Panc1 (cell line): ENCODE data around the gene NAA38. TPM values are rescaled to one million over a fixed set of nuclear protein-coding genes. Genes with fewer than 3 reads are reported as not detected.

Experiments used
- ATAC-seq: fragments of 200-7000 bp; cut with Tn5 transposase; 2 replicates; pipeline ENCODE4 v1.9.1; 2020; ENCODE audit warnings: mild to moderate bottlenecking, moderate library complexity
- BruUV-seq: library from RNA; stranded (reverse); fragments of 400-500 nt; replicated peaks from 2 replicates; lab custom pipeline; 2021; lab: Mats Ljungman, UMichigan
- CTCF ChIA-PET: fragments of 300-600 bp; sonication (Branson Sonifier 250); formaldehyde crosslinking; loops from one replicate; lab custom pipeline; 2022; ENCODE audit warnings: antibody characterized with exemption; lab: Charles Lee
- POLR2A ChIA-PET: fragments of 300-600 bp; sonication (Branson Sonifier 250); formaldehyde crosslinking; loops from one replicate; lab custom pipeline; 2022; ENCODE audit warnings: antibody characterized with exemption; lab: Charles Lee
- DNase-seq: peaks from one replicate; pipeline ENCODE4 v3.0.0-alpha.2; 2010; ENCODE audit warnings: low read depth, low spot score
- H3K27ac ChIP-seq: 2 replicates; pipeline ENCODE4 v1.5.1; 2011; ENCODE audit warnings: mild to moderate bottlenecking, low read length, inconsistent platforms
- H3K27me3 ChIP-seq: fragments of 200-500 bp; sonication (Bioruptor generic); 2 replicates; pipeline ENCODE4 v1.6.0; 2014; ENCODE audit warnings: low read length, inconsistent platforms; ENCODE audit not compliant: control insufficient read depth, insufficient read depth
- H3K36me3 ChIP-seq: fragments of 200-500 bp; sonication (Bioruptor generic); 2 replicates; pipeline ENCODE4 v1.5.1; 2014; ENCODE audit warnings: inconsistent platforms, mild to moderate bottlenecking, low read length, moderate library complexity; ENCODE audit not compliant: control insufficient read depth, insufficient read depth
- H3K4me1 ChIP-seq: 2 replicates; pipeline ENCODE4 v1.5.1; 2011; ENCODE audit warnings: inconsistent platforms, mild to moderate bottlenecking, low read length, moderate library complexity; ENCODE audit not compliant: control insufficient read depth, insufficient read depth
- H3K4me3 ChIP-seq, 2 experiments: 2 replicates each; pipeline ENCODE4 v1.5.1; 2011 to 2012; ENCODE audit warnings: low read depth in 2 of 2, low read length in 2 of 2, mild to moderate bottlenecking in 2 of 2, inconsistent platforms in 1 of 2, moderate library complexity in 1 of 2
- H3K9me3 ChIP-seq: fragments of 200-500 bp; sonication (Bioruptor generic); 2 replicates; pipeline ENCODE4 v1.5.1; 2014; ENCODE audit warnings: low read depth, mild to moderate bottlenecking, inconsistent platforms, low read length, moderate library complexity; ENCODE audit not compliant: control insufficient read depth, insufficient read depth
- CTCF ChIP-seq: fragments of 450-650 bp; IDR thresholded peaks from 2 replicates; pipeline ENCODE4 v1.5.1; 2017; ENCODE audit warnings: mild to moderate bottlenecking
- POLR2AphosphoS5 ChIP-seq: IDR thresholded peaks from 2 replicates; pipeline ENCODE4 v1.6.1; 2012; ENCODE audit warnings: mild to moderate bottlenecking, low read depth, low read length, moderate library complexity
- REST ChIP-seq, 2 experiments: IDR thresholded peaks; 2 replicates each; pipeline ENCODE4 v1.6.1; 2011 to 2012; ENCODE audit warnings: low read depth in 2 of 2, control low read depth in 1 of 2, low read length in 1 of 2, mild to moderate bottlenecking in 1 of 2, moderate library complexity in 1 of 2; ENCODE audit not compliant: insufficient read depth in 1 of 2
- SIN3A ChIP-seq: IDR thresholded peaks from 2 replicates; pipeline ENCODE4 v1.6.1; 2012; ENCODE audit warnings: low read depth, mild to moderate bottlenecking, low read length, moderate library complexity, borderline replicate concordance; ENCODE audit not compliant: insufficient read depth
- TCF7L2 ChIP-seq: IDR thresholded peaks from 2 replicates; pipeline ENCODE4 v1.6.1; 2011; ENCODE audit warnings: mild to moderate bottlenecking, low read depth, low read length, inconsistent platforms
- in situ Hi-C: cut with HindIII; loops from 2 replicates; pipeline ENCODE4 v1.10.0; 2016; ENCODE audit warnings: low sequenced_read_pairs, low pct_unique_long_range_greater_than_20kb
- intact Hi-C: fragments of 100-400 bp; cut with micrococcal nuclease; formaldehyde crosslinking; loops from one replicate; pipeline ENCODE4 v1.10.0; 2022; ENCODE audit not compliant: unreplicated experiment
- total RNA-seq: library from RNA; stranded (reverse); gene quantifications from one replicate; pipeline ENCODE4 v1.2.1, GENCODE V29; 2021; ENCODE audit not compliant: unreplicated experiment

The NAA38 gene
- total RNA-seq, 1 experiment from 2014 or later, result 75.2 TPM

- DNase-seq (no peak), ATAC-seq (no peak)
- in situ Hi-C loops (no loop called here), intact Hi-C loops (loop anchor here (10.0 kb wide), 1 partner anchor 108 kb away; no protein-coding TSS in a partner anchor)
- H3K9me3 ChIP-seq, result no peaks in the 10 kb centered on the region
- POLR2A ChIA-PET, result no interaction called here
- H3K27ac ChIP-seq, result no peak overlapping the region
- H3K4me1 ChIP-seq, result peaks cover 10% of the 10 kb centered on the region
- BruUV-seq, result no TSS peak
- peaks cover 2% of the 10 kb centered on the region; the same call in 1 of the 2 replicates for H3K36me3 ChIP-seq
- TF ChIP-seq SIN3A (no peak), REST (IDR thresholded peaks at IDR 0.05; ENCODE audit: insufficient read depth in 1 of 2, low read depth in 2 of 2, low read length in 1 of 2) (no peak), TCF7L2 (no peak), CTCF (no peak), POLR2AphosphoS5 (no peak)
- H3K27me3 ChIP-seq, result no peaks in the 10 kb centered on the region
- CTCF ChIA-PET, result no interaction called here
- H3K4me3 ChIP-seq, result no peak overlapping the region
Measured at GRCh38 chr17:7852919-7853690, 4.3 kb downstream of the NAA38 start.

GRCh38 chr17:7852262-7852670 lies 5.1 kb downstream of the NAA38 start:
- H3K36me3 ChIP-seq, result peaks cover 2% of the 10 kb centered on the region; the same call in 1 of the 2 replicates
- H3K27ac ChIP-seq, result no peak overlapping the region
- H3K4me1 ChIP-seq, result peaks cover 10% of the 10 kb centered on the region
- POLR2A ChIA-PET, result no interaction called here
- no TSS peak for BruUV-seq
- no peaks in the 10 kb centered on the region for H3K9me3 ChIP-seq
- intact Hi-C loops (loop anchor here (10.0 kb wide), 1 partner anchor 107 kb away; no protein-coding TSS in a partner anchor), in situ Hi-C loops (no loop called here)
- no peak for ATAC-seq
- TF ChIP-seq TCF7L2, result no peak
- TF ChIP-seq CTCF, result no peak
- no peak for TF ChIP-seq POLR2AphosphoS5
- no peak for TF ChIP-seq SIN3A
- TF ChIP-seq REST (IDR thresholded peaks at IDR 0.05; ENCODE audit: insufficient read depth in 1 of 2, low read depth in 2 of 2, low read length in 1 of 2), result no peak
- DNase-seq, result no peak
- no peak overlapping the region for H3K4me3 ChIP-seq
- CTCF ChIA-PET, result no interaction called here
- H3K27me3 ChIP-seq, result no peaks in the 10 kb centered on the region
